Lung (tissue), 12 donors: ENCODE data around the gene P2RX7. TPM values are rescaled to one million over a fixed set of nuclear protein-coding genes. Genes with fewer than 3 reads are reported as not detected.
"Not testable (repeated sequence)": the region's sequence is repeated elsewhere in the genome, so short reads cannot be mapped to it uniquely, and the experiment has no call there.

Experiments used
- ATAC-seq: fragments of 200-7000 bp; cut with Tn5 transposase; one replicate; pipeline ENCODE4 v1.9.1; 2020; ENCODE audit warnings: moderate number of reproducible peaks; ENCODE audit not compliant: insufficient read depth, low FRiP score
- DNase-seq, 3 donors: peaks; one replicate each; pipeline ENCODE4 v3.0.0-alpha.2; 2013 to 2017
- H3K27ac ChIP-seq, 2 donors: one replicate each; pipeline ENCODE4 v1.5.1; 2013; ENCODE audit warnings: mild to moderate bottlenecking in 2 of 2, moderate library complexity in 2 of 2, control low read depth in 1 of 2, inconsistent platforms in 1 of 2, low read depth in 1 of 2, low read length in 1 of 2
- H3K27me3 ChIP-seq, 3 donors: one replicate each; pipeline ENCODE4 v1.5.1; 2013; ENCODE audit warnings: low read length in 2 of 3; ENCODE audit not compliant: control insufficient read depth in 3 of 3, insufficient read depth in 3 of 3
- H3K36me3 ChIP-seq, 4 donors: one replicate each; pipeline ENCODE4 v1.5.1; 2013; ENCODE audit warnings: low read length in 4 of 4, mild to moderate bottlenecking in 1 of 4, moderate library complexity in 1 of 4; ENCODE audit not compliant: control insufficient read depth in 4 of 4, insufficient read depth in 4 of 4
- H3K4me1 ChIP-seq, 5 donors: one replicate each; pipeline ENCODE4 v1.5.1; 2013; ENCODE audit warnings: low read length in 5 of 5, mild to moderate bottlenecking in 2 of 5, moderate library complexity in 1 of 5; ENCODE audit not compliant: control insufficient read depth in 5 of 5, insufficient read depth in 5 of 5
- H3K4me3 ChIP-seq: one replicate; pipeline ENCODE4 v1.5.1; 2013; ENCODE audit warnings: mild to moderate bottlenecking, control low read depth, moderate library complexity
- H3K9ac ChIP-seq, 2 donors: one replicate each; pipeline ENCODE4 v1.5.1; 2013; ENCODE audit warnings: low read length in 2 of 2, control low read depth in 1 of 2; ENCODE audit not compliant: insufficient read depth in 1 of 2
- H3K9me3 ChIP-seq, 4 donors: one replicate each; pipeline ENCODE4 v1.5.1; 2013; ENCODE audit warnings: low read length in 3 of 4, mild to moderate bottlenecking in 1 of 4, moderate library complexity in 1 of 4; ENCODE audit not compliant: control insufficient read depth in 4 of 4, insufficient read depth in 3 of 4
- WGBS, 2 donors: extraction: QIAGEN DNeasy Blood & Tissue Kit; methylation state at CpG; one replicate each; pipeline ENCODE4 v1.1.7; 2013; 5-methylcytosine and 5-hydroxymethylcytosine counted together
- polyA plus RNA-seq, 2 donors: library from polyadenylated mRNA; stranded (reverse); fragments of 200-250 nt; gene quantifications; one replicate each; pipeline ENCODE4 v1.2.1, GENCODE V29; 2013
- total RNA-seq, 2 donors: library from RNA; depleted of rRNA in 1 of 2; stranded (reverse); fragments of >200 nt in 1 of 2; gene quantifications; one replicate each; pipeline ENCODE4 v1.2.1, GENCODE V29; 2014 to 2021
- TF ChIP-seq, protein P1 (sequence below): IDR thresholded peaks from 2 replicates; pipeline ENCODE4 v1.5.1; 2012; ENCODE audit warnings: mild to moderate bottlenecking; ENCODE audit errors: control extremely low read depth, extremely low read depth
- donor health status: control.
- donor health status: control.
- donor health status: Bipolar disorder and iron deficiency.
- donor health status: healthy.
- donor health status: DM: yes; HTN: yes; CAD: no.

Gene P2RX7
- total and polyA plus RNA-seq, 4 donors = 5.3 to 17.1 (median 8.3) TPM

DNA sequence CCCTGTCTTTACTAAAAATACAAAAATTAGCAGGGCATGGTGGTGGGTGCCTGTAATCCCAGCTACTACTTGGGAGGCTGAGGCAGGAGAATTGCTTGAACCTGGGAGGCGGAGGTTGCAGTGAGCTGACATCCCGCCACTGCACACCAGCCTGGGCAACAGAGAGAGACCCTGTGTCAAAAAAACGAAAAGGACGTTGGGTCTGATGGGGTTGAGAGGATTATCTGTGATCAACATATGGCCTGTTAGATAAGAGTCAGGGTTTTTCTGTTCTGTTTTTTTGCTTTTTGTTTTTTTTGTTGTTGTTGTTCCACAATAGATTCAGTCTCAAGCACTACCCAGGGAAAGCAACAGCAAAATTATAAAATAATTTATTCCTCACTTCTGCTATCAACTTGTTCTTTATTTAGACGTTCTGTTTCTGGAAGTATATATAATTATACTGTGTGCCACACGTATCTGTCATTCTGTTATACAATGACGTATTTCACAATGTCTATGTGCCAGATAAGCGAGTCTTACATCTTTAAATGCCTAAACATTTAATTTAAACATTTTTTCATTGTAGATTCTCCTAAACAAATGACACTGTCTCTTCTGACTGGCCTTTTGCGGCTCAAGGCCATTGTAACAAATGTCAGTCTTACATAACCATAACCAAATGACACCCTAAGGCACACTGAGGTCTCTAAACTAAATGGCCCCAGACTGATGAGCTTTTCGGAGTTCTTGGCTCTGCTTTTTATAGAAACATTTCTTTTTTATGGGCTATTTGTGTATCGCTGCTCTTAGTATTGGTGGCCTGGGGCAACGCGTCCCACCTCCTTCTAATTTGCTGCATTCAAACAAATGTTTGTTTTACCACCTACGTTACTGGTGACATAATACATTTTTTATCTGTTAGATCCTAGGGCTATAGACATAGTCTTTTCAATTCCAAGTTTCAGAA, 70.0 kb downstream of the P2RX7 start:
- no peak overlapping the region for H3K9ac ChIP-seq

DNA sequence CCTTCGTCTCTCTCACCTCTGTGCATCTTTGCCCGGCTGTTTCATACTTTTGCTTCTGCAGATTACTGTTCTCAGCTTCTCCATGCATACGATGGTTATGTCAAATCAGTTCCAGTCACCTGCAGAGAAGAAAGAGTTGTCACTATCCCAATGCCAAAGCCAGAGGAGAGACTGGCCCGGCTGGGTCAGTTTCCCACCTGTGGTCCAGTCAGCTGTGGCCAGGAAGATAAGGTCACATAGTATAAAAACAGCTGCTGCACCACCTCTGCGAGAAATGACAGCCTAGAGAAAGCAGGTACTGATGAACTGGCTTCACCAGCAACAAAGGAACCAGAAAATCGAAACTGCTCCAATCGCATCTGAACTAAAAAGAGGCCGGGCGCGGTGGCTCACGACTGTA, 70.8 kb downstream of the P2RX7 start:
- Histone ChIP-seq H3K27ac (no peak overlapping the region), H3K9ac (no peak overlapping the region), H3K36me3 (no peaks in the 10 kb centered on the region), H3K27me3 (no peaks in the 10 kb centered on the region), H3K4me1 (peaks cover 0 to 10% (median 0%) of the 10 kb centered on the region in 5 donors), H3K9me3 (no peaks in the 10 kb centered on the region), H3K4me3 (no peak overlapping the region)
- no peak for DNase-seq
- WGBS, 2 donors = 83 to 87% methylated on average over 11 of the region's 11 CpGs
- TF ChIP-seq, protein P1, sequence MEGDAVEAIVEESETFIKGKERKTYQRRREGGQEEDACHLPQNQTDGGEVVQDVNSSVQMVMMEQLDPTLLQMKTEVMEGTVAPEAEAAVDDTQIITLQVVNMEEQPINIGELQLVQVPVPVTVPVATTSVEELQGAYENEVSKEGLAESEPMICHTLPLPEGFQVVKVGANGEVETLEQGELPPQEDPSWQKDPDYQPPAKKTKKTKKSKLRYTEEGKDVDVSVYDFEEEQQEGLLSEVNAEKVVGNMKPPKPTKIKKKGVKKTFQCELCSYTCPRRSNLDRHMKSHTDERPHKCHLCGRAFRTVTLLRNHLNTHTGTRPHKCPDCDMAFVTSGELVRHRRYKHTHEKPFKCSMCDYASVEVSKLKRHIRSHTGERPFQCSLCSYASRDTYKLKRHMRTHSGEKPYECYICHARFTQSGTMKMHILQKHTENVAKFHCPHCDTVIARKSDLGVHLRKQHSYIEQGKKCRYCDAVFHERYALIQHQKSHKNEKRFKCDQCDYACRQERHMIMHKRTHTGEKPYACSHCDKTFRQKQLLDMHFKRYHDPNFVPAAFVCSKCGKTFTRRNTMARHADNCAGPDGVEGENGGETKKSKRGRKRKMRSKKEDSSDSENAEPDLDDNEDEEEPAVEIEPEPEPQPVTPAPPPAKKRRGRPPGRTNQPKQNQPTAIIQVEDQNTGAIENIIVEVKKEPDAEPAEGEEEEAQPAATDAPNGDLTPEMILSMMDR = no peak
- ATAC-seq = no peak

More for the DNA sequence above, 70.0 kb downstream of the P2RX7 start:
- Histone ChIP-seq H3K36me3 (no peaks in the 10 kb centered on the region), H3K9me3 (no peaks in the 10 kb centered on the region), H3K27me3 (no peaks in the 10 kb centered on the region), H3K4me3 (no peak overlapping the region), H3K27ac (no peak overlapping the region), H3K4me1 (peaks cover 0 to 10% (median 0%) of the 10 kb centered on the region in 5 donors)
- DNase-seq (peak in 2 of 3 donors; percentile 21 to 28), ATAC-seq (no peak)
- 64 to 71% methylated on average over 14 of the region's 14 CpGs for WGBS, 2 donors
- TF ChIP-seq, protein P1 = no peak

DNA sequence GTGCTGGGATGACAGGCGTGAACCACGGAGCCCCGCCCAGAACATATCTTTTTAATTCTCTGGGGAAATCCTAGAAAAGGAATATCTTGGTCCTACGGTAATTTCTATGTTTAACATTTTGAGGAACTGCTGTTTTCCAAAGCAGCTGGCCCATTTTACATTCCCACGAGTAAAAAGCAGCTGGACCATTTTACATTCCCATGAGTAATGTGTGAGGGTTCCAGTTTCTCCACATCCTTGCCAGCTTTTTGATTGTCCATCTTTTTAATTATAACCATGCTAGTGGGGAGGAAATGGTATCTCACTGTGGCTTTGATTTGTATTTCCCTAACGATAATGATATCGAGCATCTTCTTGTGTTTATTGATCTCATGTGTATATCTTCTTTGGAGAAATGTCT, 72.8 kb downstream of the P2RX7 start:
- H3K9me3 ChIP-seq = no peaks in the 10 kb centered on the region

DNA sequence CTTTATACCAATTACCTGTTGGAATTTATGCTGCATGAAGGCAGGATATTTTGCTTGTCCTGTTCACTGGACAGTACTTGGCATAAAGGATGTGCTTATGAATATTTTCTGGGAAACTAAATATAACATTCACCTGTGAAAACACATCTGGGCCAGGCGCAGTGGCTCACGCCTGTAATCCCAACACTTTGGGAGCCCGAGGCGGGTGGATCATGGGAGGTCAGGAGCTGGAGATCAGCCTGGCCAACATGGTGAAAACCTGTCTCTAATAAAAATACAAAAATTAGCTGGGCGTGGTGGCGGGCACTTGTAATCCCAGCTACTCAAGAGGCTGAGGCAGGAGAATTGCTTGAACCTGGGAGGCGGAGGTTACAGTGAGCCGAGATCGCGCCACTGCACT, 75.9 kb downstream of the P2RX7 start:
- not testable (repeated sequence) for DNase-seq, H3K36me3 ChIP-seq, H3K9ac ChIP-seq, H3K9me3 ChIP-seq, H3K4me3 ChIP-seq, H3K4me1 ChIP-seq, ATAC-seq, H3K27me3 ChIP-seq, H3K27ac ChIP-seq
- 90 to 91% methylated on average over 10 of the region's 10 CpGs for WGBS, 2 donors

More for the DNA sequence above, 72.8 kb downstream of the P2RX7 start:
- Histone ChIP-seq H3K4me1 (peaks cover 0 to 10% (median 0%) of the 10 kb centered on the region in 5 donors), H3K27me3 (no peaks in the 10 kb centered on the region), H3K9ac (no peak overlapping the region), H3K27ac (no peak overlapping the region), H3K36me3 (no peaks in the 10 kb centered on the region), H3K4me3 (no peak overlapping the region)
- WGBS, 2 donors = 79 to 88% methylated on average over 7 of the region's 7 CpGs
- TF ChIP-seq, protein P1 = no peak
- DNase-seq (no peak), ATAC-seq (no peak)
